Kidney (tissue), 14 donors: ENCODE data around the gene MYO7A. TPM values are rescaled to one million over a fixed set of nuclear protein-coding genes. Genes with fewer than 3 reads are reported as not detected.

ENCODE experiments used
- DNase-seq, 5 donors: peaks; one replicate each; pipeline ENCODE4 v3.0.0-alpha.2; 2013 to 2020
- FAIRE-seq: peaks from 2 replicates; lab custom pipeline; 2012; peaks lifted over from hg19 to GRCh38; lab: Jason Lieb, UNC
- H3K27ac ChIP-seq, 2 donors: one replicate each; pipeline ENCODE4 v1.7.0; 2013; ENCODE audit warnings: low read depth in 2 of 2, low read length in 2 of 2, inconsistent platforms in 1 of 2
- H3K27me3 ChIP-seq: one replicate; pipeline ENCODE4 v1.7.1; 2013; ENCODE audit warnings: low read length, inconsistent platforms; ENCODE audit not compliant: control insufficient read depth, insufficient read depth
- H3K36me3 ChIP-seq, 3 donors: one replicate each; pipeline versions ENCODE4 v1.7.0 to v1.7.1; 2013; ENCODE audit warnings: low read length in 3 of 3, control low read depth in 1 of 3, inconsistent platforms in 1 of 3; ENCODE audit not compliant: insufficient read depth in 3 of 3, control insufficient read depth in 2 of 3
- H3K4me1 ChIP-seq, 3 donors: one replicate each; pipeline versions ENCODE4 v1.7.0 to v1.7.1; 2013; ENCODE audit warnings: low read length in 3 of 3, inconsistent platforms in 1 of 3, low read depth in 1 of 3; ENCODE audit not compliant: control insufficient read depth in 2 of 3, insufficient read depth in 2 of 3
- H3K4me3 ChIP-seq, 3 donors: one replicate each; pipeline versions ENCODE4 v1.7.0 to v1.8.1; 2013; ENCODE audit warnings: low read length in 3 of 3, control low read depth in 1 of 3, inconsistent platforms in 1 of 3
- H3K9ac ChIP-seq, 3 donors: one replicate each; pipeline versions ENCODE4 v1.7.0 to v1.7.1; 2013; ENCODE audit warnings: low read length in 3 of 3, control low read depth in 1 of 3, inconsistent platforms in 1 of 3
- H3K9me3 ChIP-seq, 3 donors: one replicate each; pipeline versions ENCODE4 v1.7.0 to v1.7.1; 2013; ENCODE audit warnings: low read length in 3 of 3, control low read depth in 1 of 3, inconsistent platforms in 1 of 3; ENCODE audit not compliant: control insufficient read depth in 2 of 3, insufficient read depth in 1 of 3
- CTCF ChIP-seq: IDR thresholded peaks from 3 replicates; pipeline ENCODE4 v1.5.1; 2012; ENCODE audit warnings: mild to moderate bottlenecking, moderate library complexity, borderline replicate concordance; ENCODE audit not compliant: insufficient read depth; ENCODE audit errors: extremely low read depth
- intact Hi-C: fragments of 100-400 bp; cut with DNase I; formaldehyde crosslinking; loops from one replicate; pipeline ENCODE4 v1.11.1; 2022
- polyA plus RNA-seq: library from polyadenylated mRNA; stranded (reverse); fragments of 350-450 nt; fragmentation: Illumina TruSeq; extraction: RNeasy Lipid Tissue Mini Kit (QIAGEN cat#74804); gene quantifications from one replicate; pipeline ENCODE4 v1.2.3, GENCODE V29; 2014; ENCODE audit warnings: low read depth, low replicate concordance; ENCODE audit not compliant: insufficient read depth
- total RNA-seq: library from RNA; stranded (reverse); fragmentation: NEBNext Ultra II Directional; extraction: Animal tissue kit (Norgen Biotek cat#: 25700); gene quantifications from one replicate; pipeline ENCODE4 v1.2.1, GENCODE V29; 2021
- donor health status: control.
- donor health status: control.
- donor health status: control.
- donor health status: control.
- donor health status: control.
- donor health status: DM: yes; HTN: yes; CAD: no.
- donor health status: Normal renal cell carcinoma (clear cell type).

MYO7A gene
- total and polyA plus RNA-seq, 2 donors from 2014 or later = 6.1 to 10.7 TPM

GRCh38 chr11:77106321-77106720 lies 21.7 kb upstream of the MYO7A start:
- no peak for TF ChIP-seq CTCF
- no peak for FAIRE-seq

GRCh38 chr11:77106759-77107158 lies 21.3 kb upstream of the MYO7A start:
- Histone ChIP-seq H3K9ac (no peak overlapping the region), H3K36me3 (no peaks in the 10 kb centered on the region), H3K27ac (no peak overlapping the region), H3K4me3 (no peak overlapping the region), H3K4me1 (peaks cover 0 to 6% (median 0%) of the 10 kb centered on the region in 3 donors), H3K9me3 (no peaks in the 10 kb centered on the region), H3K27me3 (no peaks in the 10 kb centered on the region)
- DNase-seq = no peak
- no peak for FAIRE-seq
- no peak for TF ChIP-seq CTCF
- intact Hi-C loops = no loop called here

More at GRCh38 chr11:77106321-77106720, 21.7 kb upstream of the MYO7A start:
- Histone ChIP-seq H3K27ac (no peak overlapping the region), H3K4me3 (no peak overlapping the region), H3K9me3 (no peaks in the 10 kb centered on the region), H3K9ac (no peak overlapping the region), H3K27me3 (no peaks in the 10 kb centered on the region), H3K36me3 (no peaks in the 10 kb centered on the region), H3K4me1 (peaks cover 0 to 6% (median 0%) of the 10 kb centered on the region in 3 donors)
- no peak for DNase-seq
- intact Hi-C loops = no loop called here

GRCh38 chr11:77107950-77108349 lies 20.1 kb upstream of the MYO7A start:
- Histone ChIP-seq H3K36me3 (no peaks in the 10 kb centered on the region), H3K4me3 (no peak overlapping the region), H3K9ac (no peak overlapping the region), H3K9me3 (no peaks in the 10 kb centered on the region), H3K27me3 (no peaks in the 10 kb centered on the region), H3K4me1 (peaks cover 0 to 6% (median 0%) of the 10 kb centered on the region in 3 donors), H3K27ac (peak overlapping the region in 1 of 2 donors; percentile 39)
- DNase-seq (peak in 1 of 5 donors; percentile 92), FAIRE-seq (no peak)
- TF ChIP-seq CTCF = no peak
- intact Hi-C loops = no loop called here

- Histone ChIP-seq H3K9ac (no peak overlapping the region), H3K9me3 (no peaks in the 10 kb centered on the region), H3K27me3 (no peaks in the 10 kb centered on the region), H3K4me1 (peaks cover 0 to 6% (median 0%) of the 10 kb centered on the region in 3 donors), H3K4me3 (no peak overlapping the region), H3K36me3 (no peaks in the 10 kb centered on the region), H3K27ac (no peak overlapping the region)
- FAIRE-seq (no peak), DNase-seq (no peak)
- TF ChIP-seq CTCF = no peak
- intact Hi-C loops = no loop called here
Observed at GRCh38 chr11:77108436-77108835, 19.6 kb upstream of the MYO7A start.
